Duodenal mucosa (tissue), 2 donors: ENCODE results near the gene EBF4.
"Not testable (repeated sequence)": the region's sequence is repeated elsewhere in the genome, so short reads cannot be mapped to it uniquely, and the experiment has no call there.

Experiments used
- H3K27ac ChIP-seq: one replicate; pipeline ENCODE4 v1.7.0; 2013; ENCODE audit warnings: low read depth, low read length
- H3K27me3 ChIP-seq, 2 donors: one replicate each; pipeline ENCODE4 v1.7.0; 2013; ENCODE audit warnings: low read length in 2 of 2, control low read depth in 1 of 2; ENCODE audit not compliant: insufficient read depth in 2 of 2, control insufficient read depth in 1 of 2
- H3K36me3 ChIP-seq, 2 donors: one replicate each; pipeline ENCODE4 v1.7.0; 2013; ENCODE audit warnings: low read length in 2 of 2, control low read depth in 1 of 2; ENCODE audit not compliant: insufficient read depth in 2 of 2, control insufficient read depth in 1 of 2
- H3K4me1 ChIP-seq, 2 donors: one replicate each; pipeline ENCODE4 v1.7.0; 2013; ENCODE audit warnings: low read length in 2 of 2, control low read depth in 1 of 2; ENCODE audit not compliant: insufficient read depth in 2 of 2, control insufficient read depth in 1 of 2
- H3K4me3 ChIP-seq, 2 donors: one replicate each; pipeline ENCODE4 v1.7.0; 2013; ENCODE audit warnings: low read length in 2 of 2, low read depth in 1 of 2
- H3K9ac ChIP-seq, 2 donors: one replicate each; pipeline ENCODE4 v1.7.0; 2013; ENCODE audit warnings: low read length in 2 of 2, low read depth in 1 of 2
- H3K9me3 ChIP-seq, 2 donors: one replicate each; pipeline ENCODE4 v1.7.0; 2013; ENCODE audit warnings: low read length in 2 of 2, control low read depth in 1 of 2; ENCODE audit not compliant: control insufficient read depth in 1 of 2

The EBF4 gene

DNA sequence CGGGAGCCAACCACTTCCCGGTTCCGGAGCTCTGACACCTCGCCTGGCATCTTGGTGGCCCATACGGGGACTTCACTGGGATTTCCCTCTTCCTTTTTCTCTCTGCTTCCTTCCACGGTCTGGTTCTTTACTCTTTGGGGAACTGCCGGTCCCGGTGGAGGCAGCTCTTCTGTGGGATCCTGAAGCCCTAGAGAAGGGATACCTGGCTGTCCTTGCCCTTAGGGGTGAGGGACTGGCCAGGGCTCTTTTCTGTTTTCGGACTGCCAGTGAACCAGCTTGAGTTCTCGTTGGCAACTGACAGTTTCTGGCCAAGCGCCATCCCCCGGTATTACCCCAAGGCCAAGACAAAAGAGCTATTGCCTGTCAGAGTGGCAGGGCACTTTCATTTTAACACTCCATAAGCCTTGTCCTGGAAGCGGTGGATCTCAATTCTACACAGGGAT lies 108.7 kb downstream of the EBF4 start:
- H3K4me3 ChIP-seq: peak overlapping the region in 1 of 2 donors; percentile 31
- H3K4me1 ChIP-seq: peaks cover 0 to 17% of the 10 kb centered on the region in 2 donors
- no peaks in the 10 kb centered on the region for H3K9me3 ChIP-seq
- H3K27ac ChIP-seq: no peak overlapping the region
- H3K36me3 ChIP-seq: no peaks in the 10 kb centered on the region
- H3K9ac ChIP-seq: no peak overlapping the region
- H3K27me3 ChIP-seq: peaks cover 48 to 67% of the 10 kb centered on the region in 2 donors

DNA sequence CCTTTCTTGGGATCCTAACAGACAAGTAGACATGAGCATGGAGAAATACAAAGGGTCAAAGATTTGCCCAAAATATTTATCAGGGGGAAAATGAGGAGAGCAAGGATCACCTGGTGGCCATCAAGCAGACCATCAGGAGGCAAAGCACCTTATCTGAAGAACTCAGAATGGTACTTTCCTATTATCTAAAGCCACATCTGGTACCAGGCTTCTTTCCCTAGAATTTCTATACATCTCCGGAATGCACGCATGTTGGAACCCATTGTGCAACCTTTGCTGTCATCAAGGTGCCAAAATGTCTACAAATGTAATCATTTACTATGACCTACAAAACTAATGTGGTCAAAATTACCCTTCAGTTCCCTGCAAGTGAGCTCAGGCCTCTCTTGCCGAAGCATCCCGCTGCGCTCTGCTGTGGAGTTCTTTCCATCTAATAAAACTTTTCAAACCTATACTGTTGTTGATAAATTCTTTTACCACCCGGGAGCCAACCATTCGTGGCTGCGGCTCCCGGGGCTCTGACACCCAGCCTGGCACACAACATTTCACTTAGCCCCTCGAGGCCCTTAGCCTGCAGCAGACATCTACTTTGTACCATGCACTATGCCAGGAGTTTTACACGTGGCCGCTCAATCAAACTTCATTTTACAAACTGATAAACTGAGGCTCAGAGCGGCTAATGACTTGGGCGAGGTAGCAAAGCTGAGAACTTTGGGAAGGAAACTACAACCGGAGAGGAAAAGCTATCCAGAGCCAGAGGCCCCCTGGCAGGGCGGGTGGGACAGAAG lies 111.7 kb downstream of the EBF4 start:
- H3K4me1 ChIP-seq: peaks cover 0 to 17% of the 10 kb centered on the region in 2 donors
- H3K9ac ChIP-seq: no peak overlapping the region
- no peaks in the 10 kb centered on the region for H3K36me3 ChIP-seq
- no peak overlapping the region for H3K27ac ChIP-seq
- no peaks in the 10 kb centered on the region for H3K9me3 ChIP-seq
- H3K27me3 ChIP-seq: peaks cover 44 to 59% of the 10 kb centered on the region in 2 donors
- H3K4me3 ChIP-seq: no peak overlapping the region

DNA sequence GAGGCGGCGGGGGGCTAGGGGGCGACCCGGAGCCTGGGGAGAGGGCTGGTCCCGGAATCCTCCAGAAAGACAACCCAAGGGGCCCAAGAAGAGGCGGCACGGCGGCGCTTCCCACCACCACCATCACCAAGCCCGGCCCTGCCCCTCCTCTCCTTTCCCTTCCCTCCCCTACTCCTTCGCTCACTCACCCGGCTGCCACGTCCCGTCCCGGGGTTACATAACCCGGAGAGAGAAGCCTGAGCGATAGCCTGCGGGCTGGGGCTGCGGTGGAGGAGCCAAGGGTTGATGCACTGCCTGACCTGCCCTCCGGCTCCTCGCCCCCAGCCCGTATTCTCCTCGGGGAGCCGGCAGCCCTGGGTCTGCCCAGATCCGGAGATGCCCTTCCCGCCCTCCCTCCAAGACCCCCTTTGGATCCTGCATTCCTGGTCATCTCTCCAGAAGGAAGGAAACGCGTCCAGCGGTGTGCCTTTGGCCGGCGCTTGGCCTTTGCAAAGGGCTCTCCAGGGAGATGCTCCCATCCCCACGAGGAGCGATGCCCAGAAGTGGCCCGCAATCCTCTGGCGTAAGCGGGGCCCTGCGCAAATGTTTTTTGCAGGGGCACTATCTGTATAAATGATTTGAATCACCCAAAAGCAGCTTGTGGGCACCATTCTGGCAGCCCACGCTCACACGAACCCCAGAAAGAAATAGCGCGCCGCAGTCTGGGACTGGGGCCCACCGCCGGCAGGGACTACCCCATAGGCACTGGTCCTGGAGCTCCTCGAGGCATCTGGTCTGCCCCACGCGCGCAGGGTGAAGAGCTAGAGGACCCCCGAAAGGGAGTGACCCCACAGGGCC lies 112.5 kb downstream of the EBF4 start:
- Histone ChIP-seq H3K9me3 (no peaks in the 10 kb centered on the region), H3K9ac (no peak overlapping the region), H3K36me3 (no peaks in the 10 kb centered on the region), H3K27ac (no peak overlapping the region), H3K4me1 (peaks cover 0 to 10% of the 10 kb centered on the region in 2 donors), H3K4me3 (no peak overlapping the region), H3K27me3 (peaks cover 37 to 51% of the 10 kb centered on the region in 2 donors)

DNA sequence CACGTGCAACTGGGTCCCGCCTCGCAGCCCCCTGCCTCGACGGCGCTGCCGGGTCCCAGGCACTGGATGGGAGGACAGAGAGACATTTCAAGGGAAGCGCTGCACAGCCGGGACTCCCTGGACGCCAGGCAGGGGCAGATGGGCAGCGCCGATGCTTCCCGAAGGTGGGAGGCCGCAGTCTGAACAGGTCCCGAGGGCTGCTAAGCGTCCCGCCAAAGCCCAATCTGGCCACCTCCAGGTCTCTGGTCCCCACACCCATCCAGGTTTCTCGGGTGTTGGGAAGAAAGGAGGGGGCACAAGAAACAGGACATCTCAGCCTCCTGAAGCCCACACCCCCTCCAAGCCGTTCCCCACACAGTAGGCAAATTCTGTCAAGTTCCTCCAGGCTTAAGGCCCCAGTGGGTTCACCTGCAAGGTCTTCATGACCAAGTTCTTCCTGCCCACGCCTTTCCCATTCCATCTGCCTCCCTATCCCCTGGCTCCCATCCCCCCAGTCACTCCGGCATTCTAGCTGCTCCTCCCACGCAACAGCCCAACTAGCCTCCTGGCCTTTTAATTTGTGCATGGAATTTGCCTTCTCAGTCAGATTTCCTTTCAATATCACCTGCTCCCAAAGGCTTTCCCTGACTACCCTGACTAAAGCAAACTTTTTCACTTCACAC lies 113.2 kb downstream of the EBF4 start:
- Histone ChIP-seq H3K4me1 (peaks cover 0 to 7% of the 10 kb centered on the region in 2 donors), H3K9me3 (no peaks in the 10 kb centered on the region), H3K36me3 (no peaks in the 10 kb centered on the region), H3K27ac (no peak overlapping the region), H3K27me3 (peaks cover 32 to 45% of the 10 kb centered on the region in 2 donors), H3K4me3 (no peak overlapping the region), H3K9ac (no peak overlapping the region)

DNA sequence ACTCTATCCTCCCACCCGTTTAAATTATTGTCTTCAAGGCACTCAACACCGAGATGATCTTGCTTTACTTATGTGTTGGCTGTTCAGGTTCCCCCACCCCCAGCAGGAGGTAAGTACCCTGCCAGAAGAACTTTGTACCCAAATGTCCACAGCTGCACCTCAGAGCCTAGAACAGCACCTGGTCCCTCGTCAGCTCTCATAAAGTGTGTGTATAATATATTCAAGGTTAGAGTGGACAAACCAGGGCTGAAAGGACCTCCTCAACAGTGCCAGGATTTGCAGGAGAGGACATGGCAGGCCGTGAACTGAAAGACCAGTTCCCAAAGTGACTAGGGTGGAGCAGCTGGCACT lies 113.7 kb downstream of the EBF4 start:
- Histone ChIP-seq H3K9ac (no peak overlapping the region), H3K27ac (no peak overlapping the region), H3K36me3 (no peaks in the 10 kb centered on the region), H3K9me3 (no peaks in the 10 kb centered on the region), H3K4me1 (peaks cover 0 to 4% of the 10 kb centered on the region in 2 donors), H3K27me3 (peaks cover 27 to 40% of the 10 kb centered on the region in 2 donors), H3K4me3 (no peak overlapping the region)

DNA sequence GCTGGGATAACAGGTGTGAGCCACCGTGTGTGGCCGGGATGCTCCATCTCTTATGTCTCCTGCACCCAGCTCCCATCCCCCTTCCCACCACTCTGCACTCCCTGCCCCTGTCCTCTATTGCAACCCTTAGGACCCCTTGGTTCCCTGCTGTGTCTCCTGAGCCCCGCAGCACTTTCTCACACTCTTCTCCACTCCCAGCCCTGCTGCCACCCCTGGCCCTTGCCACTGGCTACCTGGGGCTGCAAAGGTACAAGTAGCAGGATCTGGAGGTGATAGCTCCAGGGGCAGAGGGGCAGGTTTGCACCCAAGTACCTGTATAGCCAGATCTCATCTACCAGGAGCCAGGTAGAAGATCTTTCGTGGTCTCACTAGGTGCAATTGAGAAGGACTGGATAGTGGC lies 114.4 kb downstream of the EBF4 start:
- peaks cover 0 to 4% of the 10 kb centered on the region in 2 donors for H3K4me1 ChIP-seq
- no peaks in the 10 kb centered on the region for H3K36me3 ChIP-seq
- no peak overlapping the region for H3K4me3 ChIP-seq
- H3K27ac ChIP-seq: no peak overlapping the region
- H3K27me3 ChIP-seq: peaks cover 22 to 35% of the 10 kb centered on the region in 2 donors
- H3K9ac ChIP-seq: no peak overlapping the region
- peaks cover 3 to 4% of the 10 kb centered on the region in 2 donors for H3K9me3 ChIP-seq

DNA sequence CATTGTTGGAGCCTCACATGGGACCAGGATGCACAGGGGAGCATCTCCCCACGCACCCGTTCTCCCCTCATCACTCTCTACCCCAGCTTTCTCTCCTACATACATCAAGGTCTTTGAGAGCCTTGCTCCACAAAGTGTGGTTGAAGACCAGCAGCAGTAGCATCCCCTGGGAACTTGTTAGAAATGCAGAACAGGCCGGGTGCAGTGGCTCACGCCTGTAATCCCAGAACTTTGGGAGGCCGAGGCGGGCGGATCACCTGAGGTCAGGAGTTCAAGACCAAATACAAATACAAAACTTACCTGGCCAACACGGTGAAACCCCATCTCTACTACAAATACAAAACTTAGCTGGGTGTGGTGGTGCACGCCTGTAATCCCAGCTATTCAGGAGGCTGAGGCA lies 115.3 kb downstream of the EBF4 start:
- H3K9me3 ChIP-seq, H3K4me1 ChIP-seq, H3K4me3 ChIP-seq, H3K27ac ChIP-seq, H3K36me3 ChIP-seq, H3K9ac ChIP-seq: not testable (repeated sequence)
- peaks cover 17 to 28% of the 10 kb centered on the region in 2 donors for H3K27me3 ChIP-seq

DNA sequence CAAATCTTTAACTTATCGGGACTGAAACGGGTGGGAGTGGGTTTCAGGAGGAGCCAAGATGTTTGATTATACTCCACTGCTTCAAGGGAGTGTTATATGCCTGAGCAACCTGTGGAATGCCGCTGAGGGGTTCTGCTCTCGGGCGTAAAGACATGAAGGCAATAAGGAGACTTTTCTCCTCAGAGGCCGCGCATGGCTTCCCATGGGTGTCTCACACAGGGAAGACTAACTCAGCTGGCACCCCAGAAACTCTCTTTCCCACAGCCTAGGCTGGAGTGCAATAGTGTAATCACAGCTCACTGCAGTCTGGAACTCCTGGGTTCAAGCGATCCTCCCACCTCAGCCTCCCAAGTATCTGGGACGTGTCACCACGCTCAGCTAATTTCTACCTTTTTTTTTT lies 117.1 kb downstream of the EBF4 start:
- no peaks in the 10 kb centered on the region for H3K36me3 ChIP-seq
- no peak overlapping the region for H3K9ac ChIP-seq
- no peak overlapping the region for H3K4me3 ChIP-seq
- H3K27ac ChIP-seq: no peak overlapping the region
- peaks cover 8 to 9% of the 10 kb centered on the region in 2 donors for H3K9me3 ChIP-seq
- H3K4me1 ChIP-seq: peaks cover 0 to 4% of the 10 kb centered on the region in 2 donors
- peaks cover 9 to 18% of the 10 kb centered on the region in 2 donors for H3K27me3 ChIP-seq
